ENCODE measurements around the gene KIAA1217. TPM values are rescaled to one million over a fixed set of nuclear protein-coding genes. Genes with fewer than 3 reads are reported as not detected.

KIAA1217 gene
- total RNA-seq, 1 experiment from 2014 or later = 7.8 TPM

DNA sequence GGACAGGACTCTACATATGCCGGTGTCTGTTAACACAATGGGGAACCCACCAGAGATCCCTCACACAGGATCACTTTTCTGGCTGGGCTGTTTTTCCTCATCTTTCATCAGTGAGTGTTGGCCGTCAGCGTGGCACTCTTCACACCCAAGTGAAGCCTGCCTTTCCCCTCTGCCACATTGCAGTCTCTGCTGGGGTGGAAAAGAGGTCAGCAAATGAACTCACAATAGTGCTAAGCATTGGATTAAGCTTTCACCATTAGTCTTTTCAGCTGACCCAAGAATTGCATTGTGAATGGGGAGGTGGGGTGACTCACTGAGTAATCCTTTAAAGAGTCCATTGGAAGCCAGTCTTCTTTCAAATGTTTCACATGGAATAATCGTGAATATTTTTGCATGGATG lies 143.0 kb downstream of the KIAA1217 start:
- RAD21 ChIA-PET (ENCODE audit: low non-redundant PET in 1 of 2, low total read pairs in 2 of 2, uncharacterized antibody in 2 of 2, unreplicated experiment in 2 of 2) = no interaction called here
- TF ChIP-seq SP1 (IDR thresholded peaks at IDR 0.05; ENCODE audit: low read depth) (no peak), EZH2phosphoT487 (IDR thresholded peaks at IDR 0.05; ENCODE audit: borderline replicate concordance) (no peak), RAD21 (IDR thresholded peaks at IDR 0.05; ENCODE audit: low read depth) (no peak), ELF1 (IDR thresholded peaks at IDR 0.05; ENCODE audit: borderline replicate concordance, low read depth) (no peak), EZH2 (IDR thresholded peaks at IDR 0.05) (no peak), TCF7L2 (IDR thresholded peaks at IDR 0.05; ENCODE audit: borderline replicate concordance, extremely low read depth, insufficient read depth, insufficient read length) (no peak), ZNF274 (IDR thresholded peaks at IDR 0.05; ENCODE audit: low read depth, low read length) (no peak), MAX (IDR thresholded peaks at IDR 0.05) (no peak), CTCF (IDR thresholded peaks at IDR 0.05 in 2 of 3, conservative IDR thresholded peaks at IDR 0.05 in 1 of 3; ENCODE audit: borderline replicate concordance in 1 of 3, insufficient read depth in 1 of 3, low read depth in 2 of 3, low read length in 2 of 3) (no peak), ZFX (IDR thresholded peaks at IDR 0.05) (no peak), POLR2A (IDR thresholded peaks at IDR 0.05; ENCODE audit: borderline replicate concordance, extremely low read depth, insufficient read depth, insufficient read length) (no peak), CBX3 (IDR thresholded peaks at IDR 0.05; ENCODE audit: low read depth) (no peak), SIN3A (IDR thresholded peaks at IDR 0.05; ENCODE audit: low read depth) (no peak), EGR1 (IDR thresholded peaks at IDR 0.05; ENCODE audit: low read depth) (no peak)
- TF ChIP-seq, protein P1, sequence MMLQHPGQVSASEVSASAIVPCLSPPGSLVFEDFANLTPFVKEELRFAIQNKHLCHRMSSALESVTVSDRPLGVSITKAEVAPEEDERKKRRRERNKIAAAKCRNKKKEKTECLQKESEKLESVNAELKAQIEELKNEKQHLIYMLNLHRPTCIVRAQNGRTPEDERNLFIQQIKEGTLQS (IDR thresholded peaks at IDR 0.05) = no peak
- ATAC-seq (no peak), DNase-seq (ENCODE audit: low read depth, low spot score) (no peak)
- CTCF ChIA-PET = interaction anchor here (1.0 kb wide), 1 partner anchor 835 kb away, joined by 3 read pairs; no protein-coding TSS in a partner anchor
- Histone ChIP-seq H3K9me3 (ENCODE audit: control insufficient read depth in 1 of 2, insufficient read depth in 1 of 2, low read depth in 1 of 2, low read length in 2 of 2) (no peaks in the 10 kb centered on the region), H2AFZ (ENCODE audit: low read depth, low read length, poor library complexity, severe bottlenecking) (no peak overlapping the region), H3K36me3 (ENCODE audit: control insufficient read depth in 1 of 2, insufficient read depth in 2 of 2, low read length in 2 of 2) (no peaks in the 10 kb centered on the region), H3K9ac (ENCODE audit: low read length) (no peak overlapping the region), H3K9me2 (ENCODE audit: insufficient read depth) (no peaks in the 10 kb centered on the region), H3K79me2 (ENCODE audit: insufficient read depth, low read length) (no peaks in the 10 kb centered on the region), H3K27ac (ENCODE audit: low read depth, low read length) (no peak overlapping the region), H3K4me3 (replicated peaks in 1 of 2; ENCODE audit: low read depth in 1 of 2, low read length in 2 of 2) (no peak overlapping the region), H4K20me1 (ENCODE audit: insufficient read depth) (no peaks in the 10 kb centered on the region), H3K4me1 (ENCODE audit: control insufficient read depth in 1 of 2, insufficient read depth in 2 of 2, low read length in 2 of 2) (no peaks in the 10 kb centered on the region), H3K4me2 (ENCODE audit: low read length) (no peak overlapping the region), H3K27me3 (ENCODE audit: insufficient read depth, low read length) (peaks cover 41% of the 10 kb centered on the region)
- intact Hi-C loops (cut with micrococcal nuclease) = no loop called here
- POLR2A ChIA-PET = no interaction called here
- BruUV-seq (replicated peaks) = no TSS peak
